Measurements from ENCODE around the gene PPIL6.

DNA sequence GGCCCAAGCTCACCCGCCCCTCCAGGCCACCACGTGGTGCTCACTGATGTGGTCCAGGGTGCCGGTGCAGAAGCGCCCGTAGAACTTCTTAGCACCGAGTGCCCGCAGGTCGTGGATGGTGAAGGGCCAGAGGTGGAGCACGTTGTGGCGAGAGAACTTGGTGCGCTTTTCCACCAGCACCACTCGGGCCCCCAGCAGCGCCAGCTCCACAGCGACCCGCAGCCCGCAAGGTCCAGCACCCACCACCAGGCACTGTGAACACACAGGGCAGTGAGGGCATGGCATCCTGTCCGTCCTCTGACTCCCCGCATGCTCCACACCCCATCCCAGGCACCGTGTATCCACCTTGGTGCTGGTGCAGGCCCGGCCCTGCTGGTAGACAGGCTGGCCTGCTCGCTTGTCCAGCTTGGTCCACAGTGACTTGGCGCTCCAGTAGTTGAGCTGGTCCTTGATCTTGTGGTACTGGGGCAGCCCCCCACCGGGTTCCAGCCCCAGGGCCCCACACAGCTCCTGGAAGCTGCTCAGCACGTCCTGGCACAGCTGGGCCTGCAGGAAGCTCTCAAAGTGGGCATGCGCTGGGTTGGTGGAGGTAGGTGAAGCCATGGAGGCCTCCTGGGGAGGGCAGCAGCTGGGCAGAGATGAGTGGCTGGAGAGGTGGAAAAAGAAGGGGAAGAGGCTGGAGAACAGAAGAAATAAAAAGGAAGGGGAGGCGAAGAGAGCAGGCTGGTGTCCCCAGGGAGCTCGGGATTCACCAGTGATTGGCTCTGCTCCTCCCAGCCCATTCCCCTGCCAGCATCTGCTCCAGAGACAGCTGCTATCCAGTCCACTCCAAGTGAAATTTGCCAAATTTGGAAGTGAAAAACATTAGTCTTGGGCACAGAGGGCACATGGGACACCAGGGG is 13.4 kb upstream of the PPIL6 start:
- TF ChIP-seq, protein P1, sequence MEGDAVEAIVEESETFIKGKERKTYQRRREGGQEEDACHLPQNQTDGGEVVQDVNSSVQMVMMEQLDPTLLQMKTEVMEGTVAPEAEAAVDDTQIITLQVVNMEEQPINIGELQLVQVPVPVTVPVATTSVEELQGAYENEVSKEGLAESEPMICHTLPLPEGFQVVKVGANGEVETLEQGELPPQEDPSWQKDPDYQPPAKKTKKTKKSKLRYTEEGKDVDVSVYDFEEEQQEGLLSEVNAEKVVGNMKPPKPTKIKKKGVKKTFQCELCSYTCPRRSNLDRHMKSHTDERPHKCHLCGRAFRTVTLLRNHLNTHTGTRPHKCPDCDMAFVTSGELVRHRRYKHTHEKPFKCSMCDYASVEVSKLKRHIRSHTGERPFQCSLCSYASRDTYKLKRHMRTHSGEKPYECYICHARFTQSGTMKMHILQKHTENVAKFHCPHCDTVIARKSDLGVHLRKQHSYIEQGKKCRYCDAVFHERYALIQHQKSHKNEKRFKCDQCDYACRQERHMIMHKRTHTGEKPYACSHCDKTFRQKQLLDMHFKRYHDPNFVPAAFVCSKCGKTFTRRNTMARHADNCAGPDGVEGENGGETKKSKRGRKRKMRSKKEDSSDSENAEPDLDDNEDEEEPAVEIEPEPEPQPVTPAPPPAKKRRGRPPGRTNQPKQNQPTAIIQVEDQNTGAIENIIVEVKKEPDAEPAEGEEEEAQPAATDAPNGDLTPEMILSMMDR (IDR thresholded peaks at IDR 0.05; ENCODE audit: poor library complexity): no peak
- no peak for TF ChIP-seq EZH2 (IDR thresholded peaks at IDR 0.05; ENCODE audit: borderline replicate concordance)

Measured in hepatocyte (in vitro differentiated cells).